Activated T-cell treated with anti-CD3 and anti-CD28 coated beads for 1 hour (primary cell): Measurements from ENCODE around the gene TPST2.
"Not testable (repeated sequence)": the region's sequence is repeated elsewhere in the genome, so short reads cannot be mapped to it uniquely, and the experiment has no call there.

Experiments
- DNase-seq: peaks from one replicate; pipeline ENCODE4 v3.0.0-alpha.2; 2020; ENCODE audit warnings: low read depth

TPST2 gene

GRCh38 chr22:26589845-26590736, at the start of gene TPST2:
TSS of gene TPST2 (minus strand) at chr22:26590132. CDS start at chr22:26541630, 48,502 bp downstream.
- DNase-seq = peak; percentile 69

- no peak for DNase-seq
These were observed 46.4 kb upstream of the TPST2 start for GRCh38 chr22:26636296-26636695.

- no peak for DNase-seq
These were observed 45.2 kb upstream of the TPST2 start for GRCh38 chr22:26635117-26635516.

- no peak for DNase-seq
These were observed 44.3 kb upstream of the TPST2 start for GRCh38 chr22:26634189-26634588.

- no peak for DNase-seq
These were observed 42.7 kb upstream of the TPST2 start for GRCh38 chr22:26632422-26633155.

- DNase-seq = no peak
These were observed 41.4 kb upstream of the TPST2 start for GRCh38 chr22:26631282-26631681.

- no peak for DNase-seq
These were observed 40.2 kb upstream of the TPST2 start for GRCh38 chr22:26629988-26630761.

- no peak for DNase-seq
These were observed 34.9 kb upstream of the TPST2 start for GRCh38 chr22:26624803-26625202.

- no peak for DNase-seq
These were observed 34.1 kb upstream of the TPST2 start for GRCh38 chr22:26623984-26624383.

GRCh38 chr22:26621663-26622062, 31.7 kb upstream of the TPST2 start, which contains the start of gene CRYBA4:
TSS of gene CRYBA4 (plus strand) at chr22:26621963. CDS start at chr22:26622597, 634 bp downstream.
- no peak for DNase-seq

GRCh38 chr22:26620197-26620596, 30.3 kb upstream of the TPST2 start:
- no peak for DNase-seq

GRCh38 chr22:26619510-26619909, 29.6 kb upstream of the TPST2 start:
- no peak for DNase-seq

- DNase-seq = no peak
These were observed 28.5 kb upstream of the TPST2 start for GRCh38 chr22:26618455-26618854.

GRCh38 chr22:26617271-26618199, 27.6 kb upstream of the TPST2 start, which contains the start of gene CRYBB1:
TSS of gene CRYBB1 (minus strand) at chr22:26618027. CDS start at chr22:26616319, 1,708 bp downstream.
- no peak for DNase-seq

- no peak for DNase-seq
These were observed 26.7 kb upstream of the TPST2 start for GRCh38 chr22:26616650-26617049.

- DNase-seq = no peak
These were observed 26.0 kb upstream of the TPST2 start for GRCh38 chr22:26615830-26616435.

GRCh38 chr22:26615149-26615548, 25.2 kb upstream of the TPST2 start:
- DNase-seq = no peak

GRCh38 chr22:26614322-26614721, 24.4 kb upstream of the TPST2 start:
- DNase-seq = no peak

- DNase-seq = not testable (repeated sequence)
These were observed 23.8 kb upstream of the TPST2 start for GRCh38 chr22:26613753-26614152.

GRCh38 chr22:26612652-26613051, 22.7 kb upstream of the TPST2 start:
- no peak for DNase-seq

- no peak for DNase-seq
These were observed 21.1 kb upstream of the TPST2 start for GRCh38 chr22:26610996-26611395.
